ENCODE results near the gene B4GALNT2. TPM values are rescaled to one million over a fixed set of nuclear protein-coding genes. Genes with fewer than 3 reads are reported as not detected.

Gene B4GALNT2
- total RNA-seq, 3 donors from 2014 or later, result 0.15 to 0.66 TPM; not detected in 1

DNA sequence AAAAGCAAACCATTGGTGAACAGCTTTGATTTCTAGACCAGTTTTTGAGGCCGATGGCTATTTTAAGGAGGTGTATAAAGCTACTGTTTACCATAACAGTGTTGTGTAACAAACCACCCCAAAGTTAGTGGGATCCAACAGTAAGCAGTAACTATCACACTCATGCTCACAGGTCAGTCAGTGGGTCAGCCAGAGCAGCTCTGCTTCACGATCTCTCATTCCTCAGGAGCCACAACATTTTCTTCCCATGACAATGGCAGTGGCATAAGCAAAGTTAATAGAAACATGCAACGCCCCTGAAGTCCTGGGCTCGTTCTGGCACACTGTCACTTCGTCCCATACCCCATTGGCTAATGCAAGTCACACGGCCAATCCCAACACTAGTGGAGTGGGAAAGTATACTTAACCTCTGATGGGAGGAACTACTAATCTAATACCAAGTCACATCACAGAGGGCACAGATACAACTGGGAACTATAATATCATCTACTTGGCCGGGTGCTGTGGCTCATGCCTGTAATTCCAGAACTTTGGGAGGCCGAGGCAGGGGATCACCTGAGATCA, 28.0 kb upstream of the B4GALNT2 start:
- intact Hi-C loops (cut with DNase I; ENCODE audit: low total_unique reads), result no loop called here
- Histone ChIP-seq H3K4me3 (no peak overlapping the region), H3K9me3 (no peaks in the 10 kb centered on the region), H3K27ac (no peak overlapping the region), H3K4me1 (no peaks in the 10 kb centered on the region), H3K27me3 (no peaks in the 10 kb centered on the region), H3K36me3 (no peaks in the 10 kb centered on the region)
- no peak for DNase-seq (ENCODE audit: low spot score in 2 of 2)
- TF ChIP-seq POLR2AphosphoS5 (IDR thresholded peaks at IDR 0.05), result no peak
- no peak for TF ChIP-seq POLR2A (IDR thresholded peaks at IDR 0.05)
- TF ChIP-seq, protein P1, sequence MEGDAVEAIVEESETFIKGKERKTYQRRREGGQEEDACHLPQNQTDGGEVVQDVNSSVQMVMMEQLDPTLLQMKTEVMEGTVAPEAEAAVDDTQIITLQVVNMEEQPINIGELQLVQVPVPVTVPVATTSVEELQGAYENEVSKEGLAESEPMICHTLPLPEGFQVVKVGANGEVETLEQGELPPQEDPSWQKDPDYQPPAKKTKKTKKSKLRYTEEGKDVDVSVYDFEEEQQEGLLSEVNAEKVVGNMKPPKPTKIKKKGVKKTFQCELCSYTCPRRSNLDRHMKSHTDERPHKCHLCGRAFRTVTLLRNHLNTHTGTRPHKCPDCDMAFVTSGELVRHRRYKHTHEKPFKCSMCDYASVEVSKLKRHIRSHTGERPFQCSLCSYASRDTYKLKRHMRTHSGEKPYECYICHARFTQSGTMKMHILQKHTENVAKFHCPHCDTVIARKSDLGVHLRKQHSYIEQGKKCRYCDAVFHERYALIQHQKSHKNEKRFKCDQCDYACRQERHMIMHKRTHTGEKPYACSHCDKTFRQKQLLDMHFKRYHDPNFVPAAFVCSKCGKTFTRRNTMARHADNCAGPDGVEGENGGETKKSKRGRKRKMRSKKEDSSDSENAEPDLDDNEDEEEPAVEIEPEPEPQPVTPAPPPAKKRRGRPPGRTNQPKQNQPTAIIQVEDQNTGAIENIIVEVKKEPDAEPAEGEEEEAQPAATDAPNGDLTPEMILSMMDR (IDR thresholded peaks at IDR 0.05), result no peak

DNA sequence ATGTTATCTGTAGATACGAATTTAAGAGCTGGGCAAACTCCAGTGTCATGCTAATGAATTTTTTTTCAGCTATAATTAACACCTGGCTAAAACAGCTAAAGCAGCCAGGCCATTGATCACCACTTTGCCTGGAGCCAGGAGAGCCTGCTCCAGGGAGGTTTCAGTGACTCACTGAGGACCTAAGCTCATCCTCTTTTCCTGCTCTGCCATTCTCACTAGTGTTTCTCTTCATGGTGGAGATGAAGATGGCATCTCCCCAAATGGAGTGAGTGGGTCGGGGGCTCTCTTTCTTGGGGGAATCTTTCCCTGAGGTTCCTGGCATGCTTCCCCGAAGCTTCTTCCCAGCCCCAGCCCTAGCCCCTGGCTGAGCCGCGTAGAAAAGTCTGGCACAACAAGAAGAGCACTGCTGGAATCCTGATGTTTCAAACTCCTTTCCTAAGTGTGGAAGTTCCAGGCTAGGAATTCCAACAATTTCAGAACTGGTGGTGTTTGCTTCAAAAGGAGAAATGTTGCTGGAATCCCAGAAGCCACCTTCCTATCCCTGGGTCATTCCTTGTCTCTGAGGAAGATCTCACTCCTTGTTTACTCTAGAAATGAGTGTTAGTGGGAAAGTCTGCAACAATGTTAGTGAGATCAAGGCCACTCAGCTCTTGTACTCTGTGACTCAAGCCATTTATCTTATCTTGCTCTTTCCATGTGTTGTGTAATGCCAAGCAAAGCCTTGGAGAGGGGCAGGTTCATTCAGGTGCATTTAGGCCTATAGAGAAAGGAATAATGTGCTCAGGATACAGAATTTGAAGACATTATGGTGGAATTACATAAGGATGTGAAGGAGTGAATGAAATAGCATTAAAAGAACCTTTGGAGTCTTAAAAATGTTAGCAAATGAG, 26.0 kb upstream of the B4GALNT2 start:
- TF ChIP-seq POLR2AphosphoS5 (IDR thresholded peaks at IDR 0.05), result no peak
- TF ChIP-seq, protein P1 (IDR thresholded peaks at IDR 0.05), result no peak
- no peak for TF ChIP-seq POLR2A (IDR thresholded peaks at IDR 0.05)
- H3K36me3 ChIP-seq, result no peaks in the 10 kb centered on the region
- H3K9me3 ChIP-seq, result no peaks in the 10 kb centered on the region
- H3K4me3 ChIP-seq, result no peak overlapping the region
- H3K27me3 ChIP-seq, result no peaks in the 10 kb centered on the region
- no peaks in the 10 kb centered on the region for H3K4me1 ChIP-seq
- H3K27ac ChIP-seq, result no peak overlapping the region
- intact Hi-C loops (cut with DNase I; ENCODE audit: low total_unique reads), result no loop called here
- no peak for DNase-seq (ENCODE audit: low spot score in 2 of 2)

DNA sequence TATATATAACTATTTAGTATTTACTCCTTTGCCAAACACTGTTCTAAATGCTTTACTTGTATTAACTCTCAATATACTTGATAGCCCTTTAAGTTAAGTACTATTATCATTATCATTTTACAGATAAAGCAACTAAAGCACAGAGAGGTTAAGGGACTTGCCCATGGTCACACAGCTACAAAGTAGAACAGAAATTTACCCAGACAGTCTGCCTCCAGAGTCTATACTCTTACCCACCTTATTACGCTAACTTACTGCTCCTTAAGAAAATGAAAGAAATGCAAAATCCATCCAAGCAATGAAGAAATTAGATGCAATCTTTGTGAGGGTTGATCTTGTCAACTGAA, 25.4 kb upstream of the B4GALNT2 start:
- Histone ChIP-seq H3K27ac (no peak overlapping the region), H3K4me3 (no peak overlapping the region), H3K4me1 (no peaks in the 10 kb centered on the region), H3K9me3 (no peaks in the 10 kb centered on the region), H3K36me3 (no peaks in the 10 kb centered on the region), H3K27me3 (no peaks in the 10 kb centered on the region)
- intact Hi-C loops (cut with DNase I; ENCODE audit: low total_unique reads), result no loop called here
- TF ChIP-seq POLR2AphosphoS5 (IDR thresholded peaks at IDR 0.05) (no peak), POLR2A (IDR thresholded peaks at IDR 0.05) (no peak)
- TF ChIP-seq, protein P1 (IDR thresholded peaks at IDR 0.05), result no peak
- DNase-seq (ENCODE audit: low spot score in 2 of 2), result no peak

DNA sequence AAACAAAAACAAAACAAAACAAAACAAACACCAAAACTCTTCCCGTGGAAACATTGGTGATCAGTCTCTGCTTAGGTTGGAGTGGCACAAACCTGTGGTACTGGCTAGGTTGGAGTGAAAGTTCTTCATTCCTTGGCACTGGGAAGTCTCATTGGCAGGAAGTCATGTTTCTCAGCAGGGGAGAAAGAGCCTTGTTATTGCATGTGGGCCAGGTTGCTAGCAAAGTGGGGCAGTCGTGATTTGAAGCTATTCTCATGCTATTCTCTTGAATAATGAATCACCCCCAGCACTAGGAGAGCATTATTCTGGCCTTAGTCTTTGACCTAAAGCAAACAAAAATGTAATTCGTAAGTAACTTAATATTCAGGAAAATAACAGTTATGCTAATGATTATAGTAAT, 24.3 kb upstream of the B4GALNT2 start:
- no peaks in the 10 kb centered on the region for H3K9me3 ChIP-seq
- H3K4me3 ChIP-seq, result no peak overlapping the region
- DNase-seq (ENCODE audit: low spot score in 2 of 2), result peak in 1 of 2 donors; percentile 39
- H3K36me3 ChIP-seq, result no peaks in the 10 kb centered on the region
- intact Hi-C loops (cut with DNase I; ENCODE audit: low total_unique reads), result no loop called here
- H3K4me1 ChIP-seq, result no peaks in the 10 kb centered on the region
- TF ChIP-seq, protein P1 (IDR thresholded peaks at IDR 0.05), result no peak
- no peak for TF ChIP-seq POLR2A (IDR thresholded peaks at IDR 0.05)
- TF ChIP-seq POLR2AphosphoS5 (IDR thresholded peaks at IDR 0.05), result no peak
- no peaks in the 10 kb centered on the region for H3K27me3 ChIP-seq
- H3K27ac ChIP-seq, result peak overlapping the region; percentile 54 to 60

DNA sequence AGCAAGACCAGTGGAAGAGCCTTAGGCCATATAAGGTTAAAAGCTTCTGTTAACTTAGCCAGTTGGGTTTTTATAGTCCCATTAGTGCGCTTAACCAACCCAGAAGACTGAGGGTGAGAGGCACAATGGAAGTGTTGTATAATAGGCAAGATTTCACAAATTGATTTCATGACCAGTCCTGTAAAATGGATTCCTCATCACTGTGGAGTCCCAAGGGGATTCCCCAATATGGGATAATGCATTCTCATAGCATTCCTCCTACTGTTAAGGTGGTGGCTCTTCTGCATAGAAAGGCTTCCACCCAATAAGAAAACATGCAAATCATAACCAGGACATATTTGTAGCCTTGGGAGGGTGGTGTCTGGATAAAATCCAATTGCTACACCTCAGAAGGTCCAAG, 22.1 kb upstream of the B4GALNT2 start:
- TF ChIP-seq, protein P1 (IDR thresholded peaks at IDR 0.05), result no peak
- Histone ChIP-seq H3K4me3 (no peak overlapping the region), H3K9me3 (no peaks in the 10 kb centered on the region), H3K4me1 (no peaks in the 10 kb centered on the region), H3K27me3 (no peaks in the 10 kb centered on the region), H3K27ac (no peak overlapping the region), H3K36me3 (no peaks in the 10 kb centered on the region)
- intact Hi-C loops (cut with DNase I; ENCODE audit: low total_unique reads), result no loop called here
- no peak for DNase-seq (ENCODE audit: low spot score in 2 of 2)
